NT2/D1 (cell line): ENCODE data around the gene RPS14.
"Not testable (repeated sequence)": the region's sequence is repeated elsewhere in the genome, so short reads cannot be mapped to it uniquely, and the experiment has no call there.

Source experiments
- SUZ12 ChIP-seq: IDR thresholded peaks from 2 replicates; pipeline ENCODE4 v1.6.1; 2011; ENCODE audit not compliant: insufficient read length, insufficient read depth; ENCODE audit errors: extremely low read depth
- YY1 ChIP-seq: IDR thresholded peaks from 2 replicates; pipeline ENCODE4 v1.6.1; 2011; ENCODE audit not compliant: insufficient read length, insufficient read depth
- ZNF274 ChIP-seq: IDR thresholded peaks from 2 replicates; pipeline ENCODE4 v1.6.1; 2011; ENCODE audit warnings: mild to moderate bottlenecking, low read depth, low read length

GRCh38 chr5:150426165-150426564 lies 23.4 kb downstream of the RPS14 start:
- not testable (repeated sequence) for TF ChIP-seq SUZ12, ZNF274, YY1
